DOHH2 (cell line): ENCODE data around the gene MOSPD2.

Experiments used
- H3F3A ChIP-seq: fragments of 200-600 bp; sonication (generic), shearing (Covaris generic); 2 replicates; pipeline ENCODE4 v1.6.0; 2016; ENCODE audit warnings: antibody characterized with exemption, mild to moderate bottlenecking; ENCODE audit not compliant: control insufficient read depth, insufficient read depth
- H3K27ac ChIP-seq: fragments of 200-600 bp; sonication (generic); 2 replicates; pipeline ENCODE4 v1.5.1; 2014; ENCODE audit warnings: low read depth, mild to moderate bottlenecking, low read length, moderate library complexity
- H3K27me3 ChIP-seq: fragments of 200-600 bp; sonication (generic); 2 replicates; pipeline ENCODE4 v1.6.1; 2014; ENCODE audit warnings: mild to moderate bottlenecking, low read length, mixed read lengths; ENCODE audit not compliant: control insufficient read depth
- H3K36me3 ChIP-seq: fragments of 200-600 bp; sonication (generic); 2 replicates; pipeline ENCODE4 v1.6.1; 2014; ENCODE audit warnings: mild to moderate bottlenecking, low read length, moderate library complexity, mixed read lengths; ENCODE audit not compliant: control insufficient read depth
- H3K4me1 ChIP-seq: fragments of 200-600 bp; sonication (generic); 2 replicates; pipeline ENCODE4 v1.6.1; 2014; ENCODE audit warnings: mild to moderate bottlenecking, low read length, mixed read lengths; ENCODE audit not compliant: control insufficient read depth
- H3K4me2 ChIP-seq: fragments of 200-600 bp; sonication (generic); 2 replicates; pipeline ENCODE4 v1.6.0; 2014; ENCODE audit warnings: mild to moderate bottlenecking, low read length, moderate library complexity
- H3K4me3 ChIP-seq: fragments of 200-600 bp; sonication (generic); 2 replicates; pipeline ENCODE4 v1.5.1; 2014; ENCODE audit warnings: mild to moderate bottlenecking, low read length, mixed read lengths
- H3K79me2 ChIP-seq: fragments of 200-600 bp; sonication (generic); 2 replicates; pipeline ENCODE4 v1.6.1; 2014; ENCODE audit warnings: mild to moderate bottlenecking, low read length, mixed read lengths; ENCODE audit not compliant: control insufficient read depth
- H3K9me2 ChIP-seq: fragments of 200-600 bp; sonication (generic); replicated peaks from 2 replicates; pipeline ENCODE4 v1.6.1; 2014; ENCODE audit warnings: mild to moderate bottlenecking, low read length, mixed read lengths; ENCODE audit not compliant: control insufficient read depth
- H3K9me3 ChIP-seq: fragments of 200-600 bp; sonication (generic); 2 replicates; pipeline ENCODE4 v1.6.1; 2014; ENCODE audit warnings: antibody characterized with exemption, low read length, mixed read lengths; ENCODE audit not compliant: control insufficient read depth, insufficient read depth
- H4K20me1 ChIP-seq: fragments of 200-600 bp; sonication (generic); 2 replicates; pipeline ENCODE4 v1.6.0; 2014; ENCODE audit warnings: low read depth, mild to moderate bottlenecking, antibody characterized with exemption, low read length, moderate library complexity; ENCODE audit not compliant: control insufficient read depth, insufficient read depth
- EZH2phosphoT487 ChIP-seq: fragments of 200-600 bp; sonication (generic); IDR thresholded peaks from 2 replicates; pipeline ENCODE4 v1.6.1; 2017; ENCODE audit warnings: borderline replicate concordance, mild to moderate bottlenecking, antibody characterized with exemption, low read length, moderate library complexity, mixed read lengths
- TF ChIP-seq, protein P1 (sequence below): fragments of 200-600 bp; sonication (generic); IDR thresholded peaks from one replicate; pipeline ENCODE4 v1.5.1; 2014; ENCODE audit warnings: antibody characterized with exemption, mild to moderate bottlenecking, low read depth, low read length; ENCODE audit not compliant: poor library complexity, severe bottlenecking

Gene MOSPD2

DNA sequence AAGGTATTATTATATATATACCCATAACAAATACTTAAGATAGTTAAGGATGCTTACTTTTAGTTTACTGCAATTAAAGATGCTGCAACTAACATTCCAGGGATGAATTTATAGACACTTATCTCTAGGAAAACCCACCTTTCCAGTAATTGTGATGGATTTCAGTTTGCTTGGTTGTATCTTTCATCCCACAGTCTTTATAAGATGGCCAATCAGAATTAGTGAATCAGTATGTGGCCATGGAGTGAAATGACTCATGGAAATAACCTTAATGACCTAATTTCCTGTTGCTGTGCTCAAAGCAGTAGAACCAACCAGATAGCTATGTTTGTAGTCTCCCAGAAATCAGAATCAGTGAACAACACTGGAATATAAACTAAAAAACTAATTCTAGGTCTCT, 26.4 kb downstream of the MOSPD2 start:
- Histone ChIP-seq H3K27me3 (no peaks in the 10 kb centered on the region), H3K79me2 (no peaks in the 10 kb centered on the region), H4K20me1 (no peaks in the 10 kb centered on the region), H3K4me2 (no peak overlapping the region), H3K4me1 (no peaks in the 10 kb centered on the region), H3K4me3 (no peak overlapping the region), H3K27ac (no peak overlapping the region), H3F3A (no peaks in the 10 kb centered on the region), H3K9me2 (no peaks in the 10 kb centered on the region), H3K36me3 (peaks cover 4% of the 10 kb centered on the region; the same call in 1 of the 2 replicates), H3K9me3 (no peaks in the 10 kb centered on the region)
- TF ChIP-seq, protein P1, sequence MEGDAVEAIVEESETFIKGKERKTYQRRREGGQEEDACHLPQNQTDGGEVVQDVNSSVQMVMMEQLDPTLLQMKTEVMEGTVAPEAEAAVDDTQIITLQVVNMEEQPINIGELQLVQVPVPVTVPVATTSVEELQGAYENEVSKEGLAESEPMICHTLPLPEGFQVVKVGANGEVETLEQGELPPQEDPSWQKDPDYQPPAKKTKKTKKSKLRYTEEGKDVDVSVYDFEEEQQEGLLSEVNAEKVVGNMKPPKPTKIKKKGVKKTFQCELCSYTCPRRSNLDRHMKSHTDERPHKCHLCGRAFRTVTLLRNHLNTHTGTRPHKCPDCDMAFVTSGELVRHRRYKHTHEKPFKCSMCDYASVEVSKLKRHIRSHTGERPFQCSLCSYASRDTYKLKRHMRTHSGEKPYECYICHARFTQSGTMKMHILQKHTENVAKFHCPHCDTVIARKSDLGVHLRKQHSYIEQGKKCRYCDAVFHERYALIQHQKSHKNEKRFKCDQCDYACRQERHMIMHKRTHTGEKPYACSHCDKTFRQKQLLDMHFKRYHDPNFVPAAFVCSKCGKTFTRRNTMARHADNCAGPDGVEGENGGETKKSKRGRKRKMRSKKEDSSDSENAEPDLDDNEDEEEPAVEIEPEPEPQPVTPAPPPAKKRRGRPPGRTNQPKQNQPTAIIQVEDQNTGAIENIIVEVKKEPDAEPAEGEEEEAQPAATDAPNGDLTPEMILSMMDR, result no peak
- no peak for TF ChIP-seq EZH2phosphoT487

DNA sequence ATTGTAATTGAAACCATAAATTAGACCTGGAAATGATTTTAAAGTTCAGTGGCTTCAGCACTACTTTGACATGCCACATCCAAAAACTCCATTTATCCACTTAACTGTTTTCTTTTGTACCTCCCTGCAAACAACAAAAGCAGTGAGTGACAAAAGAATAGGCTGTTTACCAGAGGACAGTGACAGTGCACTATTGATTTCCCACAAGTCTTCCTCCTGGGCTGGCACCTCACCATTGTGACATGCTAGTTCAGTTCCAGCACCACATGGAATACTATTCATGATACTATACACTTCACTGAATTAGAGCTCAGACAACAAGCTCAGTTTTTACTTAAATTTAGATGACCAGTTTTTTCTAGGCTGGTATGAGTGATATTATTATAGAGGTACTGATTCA, 29.3 kb downstream of the MOSPD2 start:
- Histone ChIP-seq H4K20me1 (no peaks in the 10 kb centered on the region), H3K27ac (no peak overlapping the region), H3K9me2 (no peaks in the 10 kb centered on the region), H3K27me3 (no peaks in the 10 kb centered on the region), H3K9me3 (no peaks in the 10 kb centered on the region), H3K4me3 (no peak overlapping the region), H3K4me2 (no peak overlapping the region), H3K36me3 (peaks cover 4% of the 10 kb centered on the region; the same call in 1 of the 2 replicates), H3F3A (no peaks in the 10 kb centered on the region), H3K4me1 (no peaks in the 10 kb centered on the region), H3K79me2 (no peaks in the 10 kb centered on the region)
- TF ChIP-seq EZH2phosphoT487, result no peak
- TF ChIP-seq, protein P1, result no peak

DNA sequence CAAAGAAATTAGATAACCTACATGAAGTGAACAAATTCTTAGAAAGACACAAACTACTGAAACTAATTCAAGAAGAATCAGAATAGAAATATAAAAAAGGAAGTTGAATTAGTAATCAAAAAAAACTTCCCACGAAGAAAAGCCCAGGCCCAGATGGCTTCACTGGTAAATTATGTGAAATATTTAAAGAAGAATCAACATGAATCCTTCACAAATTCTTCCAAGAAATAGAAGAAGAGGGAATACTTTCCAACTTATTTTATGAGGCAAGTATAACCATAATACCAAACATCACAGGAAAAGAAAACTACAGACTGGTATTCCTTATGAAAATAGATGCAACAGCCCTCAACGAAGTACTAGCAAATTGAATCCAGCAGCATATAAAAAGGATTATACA, 30.7 kb downstream of the MOSPD2 start:
- Histone ChIP-seq H3K36me3 (peaks cover 4% of the 10 kb centered on the region; the same call in 1 of the 2 replicates), H3K4me2 (no peak overlapping the region), H3K4me3 (no peak overlapping the region), H3K4me1 (no peaks in the 10 kb centered on the region), H3K27ac (no peak overlapping the region), H3K27me3 (no peaks in the 10 kb centered on the region), H3K9me2 (no peaks in the 10 kb centered on the region), H4K20me1 (no peaks in the 10 kb centered on the region), H3K79me2 (no peaks in the 10 kb centered on the region), H3F3A (no peaks in the 10 kb centered on the region), H3K9me3 (no peaks in the 10 kb centered on the region)
- no peak for TF ChIP-seq EZH2phosphoT487
- TF ChIP-seq, protein P1, result no peak
